ENCODE results near the gene SLC35C1.
"Not testable (repeated sequence)": the region's sequence is repeated elsewhere in the genome, so short reads cannot be mapped to it uniquely, and the experiment has no call there.

SLC35C1 gene

GRCh38 chr11:45810431-45811108 lies 5.6 kb downstream of the SLC35C1 start:
- no peaks in the 10 kb centered on the region for H3K27me3 Mint-ChIP-seq
- intact Hi-C loops (cut with micrococcal nuclease) = no loop called here
- no peaks in the 10 kb centered on the region for H3K9me3 Mint-ChIP-seq
- H3K4me3 Mint-ChIP-seq = no peak overlapping the region
- peaks cover 45% of the 10 kb centered on the region for H3K4me1 Mint-ChIP-seq (ENCODE audit: low read depth)
- peaks cover 67% of the 10 kb centered on the region for H3K36me3 Mint-ChIP-seq (ENCODE audit: low read depth)
- no peak overlapping the region for H3K27ac Mint-ChIP-seq

- Mint-ChIP-seq H3K27me3 (no peaks in the 10 kb centered on the region), H3K27ac (no peak overlapping the region), H3K36me3 (ENCODE audit: low read depth) (peaks cover 63% of the 10 kb centered on the region), H3K4me3 (no peak overlapping the region), H3K4me1 (ENCODE audit: low read depth) (peaks cover 40% of the 10 kb centered on the region), H3K9me3 (no peaks in the 10 kb centered on the region)
- intact Hi-C loops (cut with micrococcal nuclease) = no loop called here
Measured at GRCh38 chr11:45811109-45811435, 6.1 kb downstream of the SLC35C1 start.

GRCh38 chr11:45811571-45812290 lies 6.8 kb downstream of the SLC35C1 start:
- Mint-ChIP-seq H3K36me3 (ENCODE audit: low read depth) (peaks cover 59% of the 10 kb centered on the region), H3K27me3 (no peaks in the 10 kb centered on the region), H3K4me3 (no peak overlapping the region), H3K9me3 (no peaks in the 10 kb centered on the region), H3K4me1 (ENCODE audit: low read depth) (peaks cover 34% of the 10 kb centered on the region), H3K27ac (no peak overlapping the region)
- intact Hi-C loops (cut with micrococcal nuclease) = no loop called here

GRCh38 chr11:45812581-45813548 lies 7.9 kb downstream of the SLC35C1 start:
- intact Hi-C loops (cut with micrococcal nuclease) = no loop called here
- no peak overlapping the region for H3K27ac Mint-ChIP-seq
- H3K27me3 Mint-ChIP-seq = no peaks in the 10 kb centered on the region
- peaks cover 31% of the 10 kb centered on the region for H3K4me1 Mint-ChIP-seq (ENCODE audit: low read depth)
- no peak overlapping the region for H3K4me3 Mint-ChIP-seq
- no peaks in the 10 kb centered on the region for H3K9me3 Mint-ChIP-seq
- H3K36me3 Mint-ChIP-seq (ENCODE audit: low read depth) = peaks cover 53% of the 10 kb centered on the region

- intact Hi-C loops (cut with micrococcal nuclease) = no loop called here
- Mint-ChIP-seq H3K27me3 (no peaks in the 10 kb centered on the region), H3K27ac (no peak overlapping the region), H3K36me3 (ENCODE audit: low read depth) (peaks cover 24% of the 10 kb centered on the region), H3K4me3 (no peak overlapping the region), H3K4me1 (ENCODE audit: low read depth) (peaks cover 9% of the 10 kb centered on the region), H3K9me3 (no peaks in the 10 kb centered on the region)
Measured at GRCh38 chr11:45815747-45816146, 10.8 kb downstream of the SLC35C1 start.

GRCh38 chr11:45816614-45817013 lies 11.7 kb downstream of the SLC35C1 start:
- peaks cover 16% of the 10 kb centered on the region for H3K36me3 Mint-ChIP-seq (ENCODE audit: low read depth)
- no peak overlapping the region for H3K27ac Mint-ChIP-seq
- H3K4me3 Mint-ChIP-seq = no peak overlapping the region
- H3K4me1 Mint-ChIP-seq (ENCODE audit: low read depth) = peaks cover 9% of the 10 kb centered on the region
- intact Hi-C loops (cut with micrococcal nuclease) = no loop called here
- no peaks in the 10 kb centered on the region for H3K9me3 Mint-ChIP-seq
- no peaks in the 10 kb centered on the region for H3K27me3 Mint-ChIP-seq

- no peaks in the 10 kb centered on the region for H3K27me3 Mint-ChIP-seq
- H3K27ac Mint-ChIP-seq = no peak overlapping the region
- H3K4me3 Mint-ChIP-seq = no peak overlapping the region
- H3K36me3 Mint-ChIP-seq (ENCODE audit: low read depth) = peaks cover 10% of the 10 kb centered on the region
- intact Hi-C loops (cut with micrococcal nuclease) = no loop called here
- peaks cover 9% of the 10 kb centered on the region for H3K4me1 Mint-ChIP-seq (ENCODE audit: low read depth)
- H3K9me3 Mint-ChIP-seq = no peaks in the 10 kb centered on the region
Measured at GRCh38 chr11:45817191-45817590, 12.2 kb downstream of the SLC35C1 start.

GRCh38 chr11:45818961-45819605 lies 14.1 kb downstream of the SLC35C1 start:
- Mint-ChIP-seq H3K27ac (no peak overlapping the region), H3K4me3 (no peak overlapping the region), H3K27me3 (peaks cover 3% of the 10 kb centered on the region), H3K4me1 (ENCODE audit: low read depth) (peaks cover 16% of the 10 kb centered on the region), H3K36me3 (ENCODE audit: low read depth) (no peaks in the 10 kb centered on the region), H3K9me3 (no peaks in the 10 kb centered on the region)
- intact Hi-C loops (cut with micrococcal nuclease) = no loop called here

GRCh38 chr11:45820211-45820857 lies 15.4 kb downstream of the SLC35C1 start:
- Mint-ChIP-seq H3K27ac (no peak overlapping the region), H3K36me3 (ENCODE audit: low read depth) (no peaks in the 10 kb centered on the region), H3K4me3 (no peak overlapping the region), H3K27me3 (peaks cover 5% of the 10 kb centered on the region), H3K4me1 (ENCODE audit: low read depth) (peaks cover 16% of the 10 kb centered on the region), H3K9me3 (no peaks in the 10 kb centered on the region)
- intact Hi-C loops (cut with micrococcal nuclease) = no loop called here

GRCh38 chr11:45826492-45826891 lies 21.5 kb downstream of the SLC35C1 start:
- H3K4me3 Mint-ChIP-seq; H3K36me3 Mint-ChIP-seq (ENCODE audit: low read depth); H3K9me3 Mint-ChIP-seq; H3K27ac Mint-ChIP-seq; intact Hi-C loops (cut with micrococcal nuclease); H3K4me1 Mint-ChIP-seq (ENCODE audit: low read depth): not testable (repeated sequence)
- H3K27me3 Mint-ChIP-seq = peaks cover 38% of the 10 kb centered on the region

GRCh38 chr11:45827123-45827522 lies 22.2 kb downstream of the SLC35C1 start:
- no peaks in the 10 kb centered on the region for H3K36me3 Mint-ChIP-seq (ENCODE audit: low read depth)
- peaks cover 38% of the 10 kb centered on the region for H3K27me3 Mint-ChIP-seq
- no peaks in the 10 kb centered on the region for H3K9me3 Mint-ChIP-seq
- peaks cover 7% of the 10 kb centered on the region for H3K4me1 Mint-ChIP-seq (ENCODE audit: low read depth)
- H3K4me3 Mint-ChIP-seq = no peak overlapping the region
- intact Hi-C loops (cut with micrococcal nuclease) = no loop called here
- no peak overlapping the region for H3K27ac Mint-ChIP-seq

- no peaks in the 10 kb centered on the region for H3K9me3 Mint-ChIP-seq
- no peak overlapping the region for H3K27ac Mint-ChIP-seq
- no peaks in the 10 kb centered on the region for H3K36me3 Mint-ChIP-seq (ENCODE audit: low read depth)
- H3K4me1 Mint-ChIP-seq (ENCODE audit: low read depth) = peaks cover 5% of the 10 kb centered on the region
- intact Hi-C loops (cut with micrococcal nuclease) = no loop called here
- H3K27me3 Mint-ChIP-seq = peaks cover 41% of the 10 kb centered on the region
- H3K4me3 Mint-ChIP-seq = no peak overlapping the region
Measured at GRCh38 chr11:45828996-45829395, 24.0 kb downstream of the SLC35C1 start.

GRCh38 chr11:45830596-45830995 lies 25.6 kb downstream of the SLC35C1 start:
- Mint-ChIP-seq H3K27ac (no peak overlapping the region), H3K4me3 (no peak overlapping the region), H3K9me3 (no peaks in the 10 kb centered on the region), H3K36me3 (ENCODE audit: low read depth) (no peaks in the 10 kb centered on the region), H3K27me3 (peaks cover 41% of the 10 kb centered on the region), H3K4me1 (ENCODE audit: low read depth) (peaks cover 14% of the 10 kb centered on the region)
- intact Hi-C loops (cut with micrococcal nuclease) = no loop called here

Measured in dendritic cell treated with granulocyte-macrophage colony-stimulating factor and Interleukin-4, amounts not matched to agents 40 ng/mL and 50 ng/mL, for 4 days (primary cell).